Body of pancreas (tissue), 4 donors: ENCODE results near the gene CCDC184.

Experiments
- CTCF ChIP-seq, 7 experiments: fragments of 450-650 bp in 4 of 7; fragments of 200-600 bp in 3 of 7; sonication (generic) in 3 of 7; IDR thresholded peaks; one replicate each; pipeline ENCODE4 v1.5.1; 2016 to 2019; ENCODE audit warnings: antibody characterized with exemption in 7 of 7
- POLR2A ChIP-seq, 3 donors: fragments of 450-650 bp; IDR thresholded peaks; one replicate each; pipeline ENCODE4 v1.6.1; 2016; ENCODE audit warnings: antibody characterized with exemption in 3 of 3, mild to moderate bottlenecking in 2 of 3

GRCh38 chr12:48183091-48183875 lies at the start of gene CCDC184:
- TF ChIP-seq CTCF (IDR thresholded peaks at IDR 0.05) (peak in 3 of 7 experiments; percentile 6 to 9 (median 8)), POLR2A (IDR thresholded peaks at IDR 0.05) (peak in 2 of 3 donors; percentile 20 to 36)
